Measurements from ENCODE around the gene GRK4.

DNA sequence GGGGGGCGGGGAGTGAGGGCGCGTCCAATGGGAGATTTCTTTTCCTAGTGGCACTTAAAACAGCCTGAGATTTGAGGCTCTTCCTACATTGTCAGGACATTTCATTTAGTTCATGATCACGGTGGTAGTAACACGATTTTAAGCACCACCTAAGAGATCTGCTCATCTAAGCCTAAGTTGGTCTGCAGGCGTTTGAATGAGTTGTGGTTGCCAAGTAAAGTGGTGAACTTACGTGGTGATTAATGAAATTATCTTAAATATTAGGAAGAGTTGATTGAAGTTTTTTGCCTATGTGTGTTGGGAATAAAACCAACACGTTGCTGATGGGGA, 112.2 kb downstream of the GRK4 start:
- TF ChIP-seq CTCF (IDR thresholded peaks at IDR 0.05) (no peak), POLR2A (IDR thresholded peaks at IDR 0.05) (no peak), POLR2AphosphoS5 (IDR thresholded peaks at IDR 0.05) (no peak), EP300 (IDR thresholded peaks at IDR 0.05) (no peak)

Measured in upper lobe of left lung (tissue), 4 donors.